Measurements from ENCODE around the gene BACE2. TPM values are rescaled to one million over a fixed set of nuclear protein-coding genes. Genes with fewer than 3 reads are reported as not detected.

Gene BACE2
- total and polyA plus RNA-seq, 2 of the 4 experiments (the other 2 are of a cell fraction): 17.0 to 35.5 TPM

DNA sequence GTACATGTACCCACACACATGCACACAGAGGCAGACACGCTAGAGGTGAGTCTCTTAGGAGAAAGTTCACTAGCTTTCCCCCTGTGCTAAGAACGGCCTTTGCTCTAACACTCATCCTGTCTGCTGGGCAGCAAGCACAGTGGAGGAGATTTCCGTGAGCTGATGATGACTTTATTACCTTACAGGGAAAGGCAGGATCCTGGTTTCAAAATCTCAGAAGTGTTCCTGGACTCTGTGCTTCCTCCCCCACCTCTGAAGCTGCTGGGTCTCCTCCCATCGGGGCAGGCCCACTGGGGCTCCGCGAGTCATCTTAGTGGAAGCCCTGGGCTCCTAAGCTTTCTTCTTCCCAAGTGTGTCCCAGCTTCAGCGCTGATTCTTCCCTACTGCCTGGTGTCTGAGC lies 151.3 kb downstream of the BACE2 start:
- H3K4me2 ChIP-seq (ENCODE audit: low read depth, low read length): no peak overlapping the region
- H3K56ac ChIP-seq (ENCODE audit: extremely low read depth, insufficient read depth, low read length): no peak overlapping the region
- no peak overlapping the region for H3K18ac ChIP-seq (ENCODE audit: low read depth, low read length)
- H3K4me3 ChIP-seq (ENCODE audit: insufficient read depth, low read depth, low read length): no peak overlapping the region
- DNase-seq: no peak
- dilution Hi-C loops (cut with HindIII; ENCODE audit: low sequenced_read_pairs, unreplicated experiment) (no loop called here), intact Hi-C loops (cut with micrococcal nuclease) (no loop called here), in situ Hi-C loops (cut with MboI; ENCODE audit: low sequenced_read_pairs) (no loop called here)
- H3K4ac ChIP-seq (ENCODE audit: low read depth, low read length): no peak overlapping the region
- H2BK20ac ChIP-seq (ENCODE audit: low read depth, low read length): no peak overlapping the region
- no peaks in the 10 kb centered on the region for H3K79me1 ChIP-seq (ENCODE audit: low read depth in 1 of 2, low read length in 2 of 2)
- H4K20me1 ChIP-seq (ENCODE audit: insufficient read depth, low read length): no peaks in the 10 kb centered on the region
- no peaks in the 10 kb centered on the region for H3K4me1 ChIP-seq (ENCODE audit: control insufficient read depth, insufficient read depth, low read length)
- no peak overlapping the region for H3K9ac ChIP-seq (ENCODE audit: low read depth, low read length)
- CTCF ChIA-PET: no interaction called here
- no peaks in the 10 kb centered on the region for H3K9me1 ChIP-seq (ENCODE audit: insufficient read depth, low read length)
- no peak overlapping the region for H2AK5ac ChIP-seq (ENCODE audit: low read depth, low read length)
- H4K91ac ChIP-seq (ENCODE audit: insufficient read depth, low read depth, low read length): no peak overlapping the region
- TF ChIP-seq RFX5 (IDR thresholded peaks at IDR 0.05; ENCODE audit: low read depth, low read length): no peak
- no peak for TF ChIP-seq CHD1 (IDR thresholded peaks at IDR 0.05; ENCODE audit: low read depth, low read length)
- no peak for TF ChIP-seq SMC3 (IDR thresholded peaks at IDR 0.05; ENCODE audit: low read depth, low read length)
- TF ChIP-seq, protein P1, sequence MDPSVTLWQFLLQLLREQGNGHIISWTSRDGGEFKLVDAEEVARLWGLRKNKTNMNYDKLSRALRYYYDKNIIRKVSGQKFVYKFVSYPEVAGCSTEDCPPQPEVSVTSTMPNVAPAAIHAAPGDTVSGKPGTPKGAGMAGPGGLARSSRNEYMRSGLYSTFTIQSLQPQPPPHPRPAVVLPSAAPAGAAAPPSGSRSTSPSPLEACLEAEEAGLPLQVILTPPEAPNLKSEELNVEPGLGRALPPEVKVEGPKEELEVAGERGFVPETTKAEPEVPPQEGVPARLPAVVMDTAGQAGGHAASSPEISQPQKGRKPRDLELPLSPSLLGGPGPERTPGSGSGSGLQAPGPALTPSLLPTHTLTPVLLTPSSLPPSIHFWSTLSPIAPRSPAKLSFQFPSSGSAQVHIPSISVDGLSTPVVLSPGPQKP (IDR thresholded peaks at IDR 0.05; ENCODE audit: borderline replicate concordance, low read depth, low read length): no peak
- TF ChIP-seq RCOR1 (IDR thresholded peaks at IDR 0.05; ENCODE audit: insufficient replicate concordance, low read length): no peak
- no peak for TF ChIP-seq MAFK (IDR thresholded peaks at IDR 0.05; ENCODE audit: low read depth, low read length)
- TF ChIP-seq RAD21 (IDR thresholded peaks at IDR 0.05; ENCODE audit: low read length): no peak
- TF ChIP-seq FOS (IDR thresholded peaks at IDR 0.05; ENCODE audit: low read depth, low read length): no peak
- TF ChIP-seq, protein P2, sequence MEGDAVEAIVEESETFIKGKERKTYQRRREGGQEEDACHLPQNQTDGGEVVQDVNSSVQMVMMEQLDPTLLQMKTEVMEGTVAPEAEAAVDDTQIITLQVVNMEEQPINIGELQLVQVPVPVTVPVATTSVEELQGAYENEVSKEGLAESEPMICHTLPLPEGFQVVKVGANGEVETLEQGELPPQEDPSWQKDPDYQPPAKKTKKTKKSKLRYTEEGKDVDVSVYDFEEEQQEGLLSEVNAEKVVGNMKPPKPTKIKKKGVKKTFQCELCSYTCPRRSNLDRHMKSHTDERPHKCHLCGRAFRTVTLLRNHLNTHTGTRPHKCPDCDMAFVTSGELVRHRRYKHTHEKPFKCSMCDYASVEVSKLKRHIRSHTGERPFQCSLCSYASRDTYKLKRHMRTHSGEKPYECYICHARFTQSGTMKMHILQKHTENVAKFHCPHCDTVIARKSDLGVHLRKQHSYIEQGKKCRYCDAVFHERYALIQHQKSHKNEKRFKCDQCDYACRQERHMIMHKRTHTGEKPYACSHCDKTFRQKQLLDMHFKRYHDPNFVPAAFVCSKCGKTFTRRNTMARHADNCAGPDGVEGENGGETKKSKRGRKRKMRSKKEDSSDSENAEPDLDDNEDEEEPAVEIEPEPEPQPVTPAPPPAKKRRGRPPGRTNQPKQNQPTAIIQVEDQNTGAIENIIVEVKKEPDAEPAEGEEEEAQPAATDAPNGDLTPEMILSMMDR (conservative IDR thresholded peaks at IDR 0.05; ENCODE audit: low read depth, low read length): no peak
- no peak for TF ChIP-seq MAZ (IDR thresholded peaks at IDR 0.05; ENCODE audit: borderline replicate concordance, low read depth, low read length)
- TF ChIP-seq, protein P3, sequence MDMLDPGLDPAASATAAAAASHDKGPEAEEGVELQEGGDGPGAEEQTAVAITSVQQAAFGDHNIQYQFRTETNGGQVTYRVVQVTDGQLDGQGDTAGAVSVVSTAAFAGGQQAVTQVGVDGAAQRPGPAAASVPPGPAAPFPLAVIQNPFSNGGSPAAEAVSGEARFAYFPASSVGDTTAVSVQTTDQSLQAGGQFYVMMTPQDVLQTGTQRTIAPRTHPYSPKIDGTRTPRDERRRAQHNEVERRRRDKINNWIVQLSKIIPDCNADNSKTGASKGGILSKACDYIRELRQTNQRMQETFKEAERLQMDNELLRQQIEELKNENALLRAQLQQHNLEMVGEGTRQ (IDR thresholded peaks at IDR 0.05; ENCODE audit: low read depth, low read length): no peak
- no peak for TF ChIP-seq MXI1 (IDR thresholded peaks at IDR 0.05; ENCODE audit: borderline replicate concordance, low read depth, low read length)
- no peak for TF ChIP-seq POLR2A (IDR thresholded peaks at IDR 0.05; ENCODE audit: low read depth, low read length)
- TF ChIP-seq BHLHE40 (IDR thresholded peaks at IDR 0.05; ENCODE audit: low read depth, low read length): no peak
- no peak for TF ChIP-seq CEBPB (IDR thresholded peaks at IDR 0.05; ENCODE audit: low read depth, low read length)
- no peak for TF ChIP-seq NFE2L2 (IDR thresholded peaks at IDR 0.05; ENCODE audit: low read depth, low read length)
- no peak overlapping the region for H4K8ac ChIP-seq (ENCODE audit: low read depth in 2 of 2, low read length in 2 of 2)
- H2AFZ ChIP-seq (replicated peaks; ENCODE audit: low read length, poor library complexity): no peak overlapping the region
- no peak overlapping the region for H4K5ac ChIP-seq (ENCODE audit: low read depth, low read length)
- no peaks in the 10 kb centered on the region for H3K36me3 ChIP-seq (ENCODE audit: control insufficient read depth, insufficient read depth, low read length)
- no peak overlapping the region for H3K23ac ChIP-seq (ENCODE audit: low read depth, low read length)
- H2AK9ac ChIP-seq (replicated peaks; ENCODE audit: low read depth, low read length, poor library complexity): no peak overlapping the region
- no peak overlapping the region for H2BK15ac ChIP-seq (ENCODE audit: low read depth, low read length)
- H3K27me3 ChIP-seq (ENCODE audit: control insufficient read depth, insufficient read depth, low read length): peaks cover 42% of the 10 kb centered on the region
- WGBS, 2 experiments (ENCODE audit: extremely low coverage in 2 of 2, insufficient read length in 1 of 2): 78% methylated on average over 1 of the region's 7 CpGs; no CpG with 5 or more reads in 1 of the 2 experiments
- no peak overlapping the region for H3K27ac ChIP-seq (ENCODE audit: insufficient read depth, low read length)
- BruUV-seq (replicated peaks): no TSS peak
- POLR2A ChIA-PET (ENCODE audit: unreplicated experiment): no interaction called here
- no peak overlapping the region for H2BK5ac ChIP-seq (ENCODE audit: low read depth, low read length, poor library complexity, severe bottlenecking)
- H3K14ac ChIP-seq (replicated peaks; ENCODE audit: low read depth, low read length): no peak overlapping the region
- ATAC-seq (ENCODE audit: low read depth): no peak
- no peaks in the 10 kb centered on the region for H3K9me3 ChIP-seq (ENCODE audit: control insufficient read depth, insufficient read depth, low read length)
- no peak overlapping the region for H2BK120ac ChIP-seq (ENCODE audit: low read depth, low read length)

Data from IMR-90 (cell line).